HG02678 (cell line): ENCODE measurements around the gene CD53.
"Not testable (repeated sequence)": the region's sequence is repeated elsewhere in the genome, so short reads cannot be mapped to it uniquely, and the experiment has no call there.

ENCODE experiments used
- ATAC-seq: cut with Tn5 transposase; IDR thresholded peaks from one replicate; pipeline ENCODE4 v1.9.1; 2021; ENCODE audit warnings: mild to moderate bottlenecking, moderate library complexity; ENCODE audit not compliant: unreplicated experiment

The CD53 gene

GRCh38 chr1:110914676-110915075 lies 41.7 kb downstream of the CD53 start:
- ATAC-seq = no peak

DNA sequence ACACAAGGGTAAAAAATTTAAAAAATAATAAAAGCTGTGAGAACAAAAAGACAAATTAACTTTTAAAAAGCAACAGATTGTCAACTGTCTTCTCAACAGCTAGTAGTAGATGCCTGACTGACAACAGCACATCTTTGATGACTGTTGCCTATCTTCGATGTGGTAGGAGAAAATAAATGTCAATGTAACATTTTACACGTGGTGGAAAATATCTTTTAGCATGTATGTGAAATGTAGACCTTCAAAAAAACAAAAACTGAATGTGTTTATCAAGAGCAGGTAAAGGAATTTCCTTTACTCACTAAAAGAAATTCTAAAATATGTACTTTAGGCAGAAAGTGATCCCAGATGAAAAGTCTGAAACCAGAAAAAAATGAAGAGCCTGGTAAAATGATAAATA lies 42.9 kb downstream of the CD53 start:
- ATAC-seq = no peak

GRCh38 chr1:110916274-110916668 lies 43.3 kb downstream of the CD53 start:
- ATAC-seq = no peak

DNA sequence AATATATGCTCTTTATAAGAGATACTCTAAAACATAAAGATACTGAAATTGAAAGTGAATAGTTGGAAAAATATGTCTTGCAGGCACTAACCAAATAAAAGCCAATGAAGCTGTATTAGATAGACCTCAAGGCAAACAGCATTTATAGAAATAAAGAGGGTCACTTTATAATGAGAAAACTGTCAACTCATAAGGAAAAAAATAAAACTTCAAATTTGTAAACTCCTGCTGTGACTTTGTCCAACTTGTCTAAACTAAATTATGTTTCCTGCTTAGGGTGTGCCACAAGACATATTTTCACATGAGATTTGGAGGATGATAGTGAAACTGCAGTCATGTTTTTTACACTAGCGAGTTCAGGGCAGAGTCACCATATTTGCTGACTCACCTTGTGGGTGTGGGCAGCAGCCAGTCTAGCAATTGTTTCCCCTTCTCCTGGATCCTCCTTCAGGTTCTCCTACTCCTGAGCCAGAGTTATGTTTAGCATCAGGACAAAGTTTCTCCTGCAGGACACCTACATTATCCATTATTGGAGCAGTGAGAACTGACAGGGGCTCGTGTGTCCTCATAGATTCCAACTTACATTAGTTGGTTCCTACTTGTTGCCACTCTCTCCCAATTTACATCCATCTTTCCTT lies 43.8 kb downstream of the CD53 start:
- peak; percentile 70 for ATAC-seq

GRCh38 chr1:110918016-110918415 lies 45.1 kb downstream of the CD53 start:
- ATAC-seq = no peak

DNA sequence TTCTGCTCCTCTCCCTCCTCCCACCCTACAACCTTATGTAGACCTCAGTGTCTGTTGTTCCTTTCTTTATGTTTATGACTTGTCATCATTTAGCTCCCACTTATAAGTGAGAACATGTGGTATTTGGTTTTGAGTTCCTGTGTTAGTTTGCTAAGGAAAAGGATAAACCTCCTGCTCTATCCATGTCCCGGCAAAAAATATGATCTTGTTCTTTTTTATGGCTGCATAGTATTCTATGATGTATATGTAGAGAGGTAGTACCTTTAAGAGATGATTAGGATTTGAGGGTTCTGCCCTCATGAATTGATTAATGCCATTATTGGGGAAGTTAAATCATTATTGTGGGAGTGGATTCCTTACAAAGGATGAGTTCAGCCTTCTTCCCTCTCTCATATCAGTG lies 49.0 kb downstream of the CD53 start:
- ATAC-seq = no peak

GRCh38 chr1:110927484-110928075 lies 54.6 kb downstream of the CD53 start:
- ATAC-seq = no peak

GRCh38 chr1:110928191-110928590 lies 55.2 kb downstream of the CD53 start:
- no peak for ATAC-seq

DNA sequence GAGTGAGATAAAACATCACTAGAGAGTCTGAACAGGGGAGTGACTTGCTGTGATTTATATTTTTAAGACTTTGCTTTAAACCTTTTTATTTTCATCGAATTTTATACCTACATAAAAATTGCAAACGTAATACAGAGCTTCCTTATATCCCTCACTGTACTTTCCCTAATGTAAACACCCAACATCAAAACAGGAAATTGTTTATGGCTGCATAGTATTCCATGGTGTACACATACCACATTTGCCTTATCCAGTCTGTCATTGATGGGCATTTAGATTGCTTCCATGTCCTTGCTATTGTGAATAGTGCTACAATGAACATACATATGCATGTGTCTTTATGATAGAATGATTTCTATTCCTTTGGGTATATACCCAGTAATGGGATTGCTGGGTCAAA lies 56.0 kb downstream of the CD53 start:
- ATAC-seq = no peak

DNA sequence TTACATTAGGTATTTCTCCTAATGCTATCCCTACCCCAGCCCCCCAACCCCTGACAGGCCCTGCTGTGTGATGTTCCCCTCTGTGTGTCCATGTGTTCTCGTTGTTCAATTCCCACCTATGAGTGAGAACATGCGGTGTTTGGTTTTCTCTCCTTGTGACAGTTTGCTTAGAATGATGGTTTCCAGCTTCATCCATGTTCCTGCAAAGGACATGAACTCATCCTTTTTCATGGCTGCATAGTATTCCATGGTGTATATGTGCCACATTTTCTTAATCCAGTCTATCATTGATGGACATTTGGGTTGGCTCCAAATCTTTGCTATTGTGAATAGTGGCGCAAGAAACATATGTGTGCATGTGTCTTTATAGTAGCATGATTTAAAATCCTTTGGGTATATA lies 58.1 kb downstream of the CD53 start:
- not testable (repeated sequence) for ATAC-seq

DNA sequence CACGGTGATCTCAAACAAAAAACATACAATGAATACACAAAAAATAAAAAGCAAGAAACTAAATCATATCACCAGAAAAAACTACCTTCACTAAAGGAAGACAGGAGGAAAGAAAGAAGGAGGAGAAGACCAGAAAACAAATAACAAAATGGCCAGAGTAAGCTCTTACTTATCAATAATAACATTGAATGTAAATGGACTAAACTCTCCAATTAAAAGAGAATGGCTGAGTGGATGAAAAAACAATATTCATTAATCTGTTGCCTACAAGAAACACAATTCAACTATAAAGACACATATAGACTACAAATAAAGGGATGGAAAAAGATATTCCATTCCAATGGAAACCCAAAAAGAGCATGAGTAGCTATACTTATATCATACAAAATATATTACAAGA lies 63.6 kb downstream of the CD53 start:
- ATAC-seq = no peak

- ATAC-seq = no peak
Observed at GRCh38 chr1:110944806-110945205, 71.9 kb downstream of the CD53 start.

- ATAC-seq = no peak
Observed at GRCh38 chr1:110945626-110946025, 72.7 kb downstream of the CD53 start.

DNA sequence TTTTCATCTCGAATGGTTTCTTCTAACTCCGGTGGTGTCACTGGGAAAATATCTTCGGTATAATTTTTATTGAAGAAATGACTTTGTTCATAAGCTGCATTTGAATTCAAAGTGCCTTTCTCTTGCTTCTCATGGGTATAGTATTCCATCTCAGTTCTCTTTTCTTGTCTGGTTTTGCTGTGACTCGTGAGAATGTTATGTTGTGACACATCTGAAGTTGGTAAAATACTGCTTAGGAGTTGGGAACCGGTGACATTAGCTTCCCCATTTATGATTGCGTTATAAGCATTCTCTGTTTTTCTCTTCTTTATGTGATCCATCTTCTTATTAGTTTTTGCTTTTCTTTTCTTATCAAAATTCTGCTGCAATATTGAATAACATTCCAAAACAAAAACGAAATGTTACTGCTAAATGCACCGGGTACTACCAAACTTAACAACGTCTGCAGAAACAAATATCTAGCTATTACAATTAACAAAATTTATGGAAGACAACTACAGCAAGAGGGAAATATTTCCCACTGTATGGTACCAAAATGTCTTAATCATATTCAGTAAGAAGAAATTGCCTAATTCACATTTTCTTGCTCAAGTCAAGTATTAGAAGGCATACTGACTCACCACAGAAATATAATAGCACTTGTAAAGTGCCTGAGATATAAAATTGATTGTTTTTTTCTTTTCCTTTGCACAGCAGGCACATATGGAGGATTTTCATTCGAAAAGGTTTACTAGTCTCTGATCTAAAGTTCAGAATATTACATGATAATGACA lies 75.3 kb downstream of the CD53 start:
- ATAC-seq = no peak
